NB4 (cell line): Measurements from ENCODE around the gene MTHFD2L.

Experiments
- DNase-seq: peaks from one replicate; pipeline ENCODE4 v3.0.0; 2010; ENCODE audit warnings: low read depth
- H3K4me3 ChIP-seq: one replicate; pipeline ENCODE4 v1.5.1; 2011; ENCODE audit warnings: mild to moderate bottlenecking, low read depth, low read length, moderate library complexity
- MYC ChIP-seq: IDR thresholded peaks from 2 replicates; pipeline ENCODE4 v1.6.1; 2011; ENCODE audit warnings: low read depth, low read length
- POLR2A ChIP-seq: IDR thresholded peaks from 2 replicates; pipeline ENCODE4 v1.6.1; 2011; ENCODE audit warnings: mild to moderate bottlenecking; ENCODE audit not compliant: insufficient read length; ENCODE audit errors: extremely low read depth
- TF ChIP-seq, protein P1 (sequence below): IDR thresholded peaks from 2 replicates; pipeline ENCODE4 v1.6.1; 2011; ENCODE audit warnings: low read depth, low read length
- TF ChIP-seq, protein P2 (sequence below): IDR thresholded peaks from one replicate; pipeline ENCODE4 v1.5.1; 2012; ENCODE audit warnings: low read depth, low read length

MTHFD2L gene

DNA sequence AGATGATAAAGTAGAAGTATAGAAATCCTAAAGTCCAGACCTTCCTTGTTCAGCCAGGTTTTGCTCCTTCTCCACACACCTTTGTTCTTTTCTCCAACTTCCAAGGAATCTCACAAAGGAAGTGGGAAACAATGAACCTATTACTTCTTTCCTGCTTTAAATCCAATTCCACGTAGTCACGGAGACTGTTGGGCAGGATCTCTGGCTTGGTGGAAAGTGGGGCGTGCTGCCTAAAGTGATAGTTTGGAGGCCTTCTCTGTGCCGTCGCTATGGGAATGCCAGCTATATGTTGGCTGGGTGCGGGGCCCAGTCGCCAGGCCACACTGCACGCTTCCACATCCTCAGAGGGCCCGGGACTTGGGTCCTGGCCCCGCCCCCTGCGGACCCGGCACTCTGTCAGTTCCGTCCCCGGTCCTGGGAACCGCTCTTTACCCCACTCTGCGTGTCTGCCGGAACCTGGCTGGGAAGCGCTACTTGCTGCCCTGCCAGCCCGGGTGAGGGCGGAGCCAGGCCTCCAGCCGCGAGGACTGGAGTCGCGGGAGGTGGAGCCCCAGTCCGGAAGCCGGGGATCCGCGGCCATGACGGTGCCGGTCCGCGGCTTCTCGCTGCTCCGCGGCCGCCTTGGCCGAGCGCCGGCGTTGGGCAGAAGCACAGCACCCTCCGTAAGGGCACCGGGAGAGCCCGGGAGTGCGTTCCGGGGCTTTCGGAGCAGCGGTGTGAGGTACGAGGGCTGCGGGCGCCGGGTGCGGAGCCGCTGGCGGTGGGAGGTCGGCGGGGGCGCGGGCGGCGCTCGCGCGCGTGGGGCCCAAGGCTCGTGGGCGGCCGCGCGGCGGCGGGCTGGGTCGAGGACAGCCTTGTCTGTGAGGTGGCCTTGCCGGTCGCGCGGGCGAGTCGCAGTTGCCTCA, at the start of gene MTHFD2L:
Gene MTHFD2L, plus strand, starts transcription at position 558 of the 905 bp plus-strand sequence. Its CDS starts 21 bp downstream, at position 579.
- TF ChIP-seq, protein P1, sequence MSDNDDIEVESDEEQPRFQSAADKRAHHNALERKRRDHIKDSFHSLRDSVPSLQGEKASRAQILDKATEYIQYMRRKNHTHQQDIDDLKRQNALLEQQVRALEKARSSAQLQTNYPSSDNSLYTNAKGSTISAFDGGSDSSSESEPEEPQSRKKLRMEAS: no peak
- TF ChIP-seq, protein P2, sequence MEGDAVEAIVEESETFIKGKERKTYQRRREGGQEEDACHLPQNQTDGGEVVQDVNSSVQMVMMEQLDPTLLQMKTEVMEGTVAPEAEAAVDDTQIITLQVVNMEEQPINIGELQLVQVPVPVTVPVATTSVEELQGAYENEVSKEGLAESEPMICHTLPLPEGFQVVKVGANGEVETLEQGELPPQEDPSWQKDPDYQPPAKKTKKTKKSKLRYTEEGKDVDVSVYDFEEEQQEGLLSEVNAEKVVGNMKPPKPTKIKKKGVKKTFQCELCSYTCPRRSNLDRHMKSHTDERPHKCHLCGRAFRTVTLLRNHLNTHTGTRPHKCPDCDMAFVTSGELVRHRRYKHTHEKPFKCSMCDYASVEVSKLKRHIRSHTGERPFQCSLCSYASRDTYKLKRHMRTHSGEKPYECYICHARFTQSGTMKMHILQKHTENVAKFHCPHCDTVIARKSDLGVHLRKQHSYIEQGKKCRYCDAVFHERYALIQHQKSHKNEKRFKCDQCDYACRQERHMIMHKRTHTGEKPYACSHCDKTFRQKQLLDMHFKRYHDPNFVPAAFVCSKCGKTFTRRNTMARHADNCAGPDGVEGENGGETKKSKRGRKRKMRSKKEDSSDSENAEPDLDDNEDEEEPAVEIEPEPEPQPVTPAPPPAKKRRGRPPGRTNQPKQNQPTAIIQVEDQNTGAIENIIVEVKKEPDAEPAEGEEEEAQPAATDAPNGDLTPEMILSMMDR: no peak
- no peak; the same call in 1 of the 2 replicates for TF ChIP-seq MYC
- TF ChIP-seq POLR2A: peak; percentile 82

DNA sequence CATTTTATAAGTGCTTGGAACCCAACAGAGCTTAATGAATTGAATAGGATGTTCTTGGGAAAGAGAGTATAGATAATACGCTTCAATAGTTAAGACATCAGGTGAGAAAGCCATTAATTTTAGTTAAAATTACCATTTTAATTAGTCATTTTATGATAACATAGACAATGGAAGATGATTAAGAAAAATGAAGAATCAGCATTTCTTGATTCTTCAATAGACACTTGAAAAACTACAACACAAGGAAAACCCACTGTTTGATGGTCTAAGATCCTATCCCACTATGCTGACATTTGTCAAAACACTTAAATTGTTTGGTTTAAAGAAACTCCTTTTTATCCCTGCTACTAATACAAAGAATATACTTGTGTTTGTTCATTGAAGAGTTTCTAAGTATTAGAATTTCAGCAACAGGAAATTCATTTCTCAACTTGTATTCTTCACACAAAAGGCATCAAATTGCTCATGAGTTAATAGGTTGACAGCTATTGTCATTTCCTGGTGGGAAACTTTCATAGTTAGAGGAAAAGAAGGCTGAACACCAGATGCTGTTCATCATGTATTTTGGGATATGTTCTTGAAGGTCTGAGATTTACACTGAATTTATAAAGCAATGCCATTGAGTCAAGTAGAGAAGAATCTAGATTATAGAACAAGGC, 49.3 kb upstream of the MTHFD2L start:
- no peak for DNase-seq
- TF ChIP-seq, protein P1: no peak
- TF ChIP-seq, protein P2: no peak
- TF ChIP-seq POLR2A: no peak
- TF ChIP-seq MYC: no peak
- no peak overlapping the region for H3K4me3 ChIP-seq

More for the DNA sequence above, at the start of gene MTHFD2L:
- DNase-seq: peak; percentile 96
- H3K4me3 ChIP-seq: peak within 1 kb of the TSS; percentile 98

DNA sequence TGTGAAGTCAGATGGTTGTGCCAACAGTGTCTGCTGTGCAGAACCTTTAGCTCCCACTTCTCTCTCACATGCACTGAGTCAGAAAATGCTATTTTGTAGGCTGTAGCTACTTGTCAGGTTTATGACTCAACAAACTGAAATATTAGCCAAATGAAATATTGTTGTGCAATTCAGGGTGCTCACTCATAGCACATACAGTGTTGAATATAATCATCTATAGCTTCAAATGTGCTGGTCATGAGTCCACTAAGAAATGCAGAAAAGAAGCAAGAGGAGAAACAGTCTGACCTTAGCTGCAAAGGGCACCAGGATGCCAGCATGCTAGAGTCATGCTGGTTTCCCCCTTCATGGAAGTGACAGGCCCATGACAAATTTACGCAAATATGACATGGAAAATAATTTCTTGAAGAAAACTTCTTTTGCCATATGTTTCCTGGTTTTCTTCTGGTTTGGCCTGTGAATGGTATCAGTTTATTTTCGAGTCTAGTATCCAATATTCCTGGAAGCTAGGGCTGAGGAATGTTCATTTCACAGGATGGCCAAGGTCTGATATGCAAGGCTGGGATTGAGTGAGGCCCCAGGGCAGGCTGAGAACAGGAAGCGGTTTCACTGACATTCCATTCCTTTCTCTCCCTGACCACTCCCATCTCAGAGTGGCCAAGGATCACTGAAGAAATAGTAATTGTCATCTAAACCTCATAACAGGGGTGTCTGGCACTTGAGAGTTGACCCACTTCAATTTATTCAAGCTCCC, 48.6 kb upstream of the MTHFD2L start:
- DNase-seq: peak; percentile 86
- H3K4me3 ChIP-seq: no peak overlapping the region
- no peak for TF ChIP-seq MYC

DNA sequence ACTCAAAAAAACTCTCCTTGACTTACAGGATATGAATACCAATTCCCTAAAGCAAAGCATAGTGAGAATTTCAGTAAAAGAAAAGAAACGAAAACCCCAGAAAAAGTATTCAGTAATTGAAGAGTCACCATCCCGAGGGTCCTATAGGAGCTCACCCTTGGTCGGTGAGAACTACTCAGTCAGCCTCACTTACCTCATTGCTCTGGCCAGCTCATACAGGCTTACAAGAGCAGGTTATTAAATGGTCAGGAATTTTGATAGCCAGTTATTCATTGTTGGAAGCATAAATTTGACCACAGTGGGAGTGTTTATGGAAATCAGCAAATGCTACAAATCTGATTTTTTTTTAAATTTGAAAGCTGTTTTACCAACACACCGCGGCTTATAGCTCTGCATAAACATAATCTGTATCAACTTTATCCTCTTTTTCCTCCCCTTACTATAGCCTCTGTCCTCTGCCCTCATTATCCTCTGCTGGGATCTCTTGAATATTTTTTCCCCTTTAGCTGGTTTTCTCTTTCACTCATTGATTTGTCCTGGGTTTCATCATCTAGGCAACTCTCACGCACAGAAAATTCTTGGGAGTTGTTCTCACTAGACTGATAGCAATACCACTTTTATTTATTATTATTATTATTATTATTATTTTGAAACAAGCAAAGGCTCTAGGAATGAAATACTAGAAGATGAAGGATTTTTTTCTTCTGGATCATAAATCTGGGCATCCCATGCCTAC, 47.9 kb upstream of the MTHFD2L start:
- TF ChIP-seq MYC (no peak), POLR2A (no peak)
- TF ChIP-seq, protein P2: no peak
- TF ChIP-seq, protein P1: no peak
- no peak for DNase-seq
- no peak overlapping the region for H3K4me3 ChIP-seq

DNA sequence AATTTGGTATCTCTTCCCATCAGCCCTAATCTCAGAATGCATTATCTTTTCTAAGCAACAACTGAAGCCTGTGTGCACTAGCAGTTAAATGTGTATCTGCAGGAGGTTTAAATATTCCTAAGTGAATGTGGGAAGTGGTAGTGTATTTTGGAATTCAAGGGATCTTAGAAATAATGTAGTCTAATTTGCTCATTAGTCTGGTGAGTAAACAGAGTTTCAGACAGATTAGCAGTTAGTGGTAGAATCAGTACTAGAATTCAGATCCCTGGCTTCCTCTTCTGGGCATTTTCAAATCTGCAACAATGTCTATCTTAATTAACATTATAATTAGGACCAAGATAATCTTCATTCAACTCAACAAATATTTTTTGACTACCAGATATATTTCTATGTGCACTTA, 47.2 kb upstream of the MTHFD2L start:
- TF ChIP-seq, protein P2: no peak
- TF ChIP-seq MYC (no peak), POLR2A (no peak)
- TF ChIP-seq, protein P1: no peak
- H3K4me3 ChIP-seq: no peak overlapping the region
- no peak for DNase-seq
